ENCODE measurements around the gene MAZ. TPM values are rescaled to one million over a fixed set of nuclear protein-coding genes. Genes with fewer than 3 reads are reported as not detected.
A peak's percentile ranks its signal among the peaks of the same experiment; 100 is the strongest.

The MAZ gene
- total and polyA plus RNA-seq, 2 of the 13 experiments (the other 11 are each of a cell fraction or from before 2014, with no cell fraction given), result 203 to 277 TPM

- TF ChIP-seq, protein P1, sequence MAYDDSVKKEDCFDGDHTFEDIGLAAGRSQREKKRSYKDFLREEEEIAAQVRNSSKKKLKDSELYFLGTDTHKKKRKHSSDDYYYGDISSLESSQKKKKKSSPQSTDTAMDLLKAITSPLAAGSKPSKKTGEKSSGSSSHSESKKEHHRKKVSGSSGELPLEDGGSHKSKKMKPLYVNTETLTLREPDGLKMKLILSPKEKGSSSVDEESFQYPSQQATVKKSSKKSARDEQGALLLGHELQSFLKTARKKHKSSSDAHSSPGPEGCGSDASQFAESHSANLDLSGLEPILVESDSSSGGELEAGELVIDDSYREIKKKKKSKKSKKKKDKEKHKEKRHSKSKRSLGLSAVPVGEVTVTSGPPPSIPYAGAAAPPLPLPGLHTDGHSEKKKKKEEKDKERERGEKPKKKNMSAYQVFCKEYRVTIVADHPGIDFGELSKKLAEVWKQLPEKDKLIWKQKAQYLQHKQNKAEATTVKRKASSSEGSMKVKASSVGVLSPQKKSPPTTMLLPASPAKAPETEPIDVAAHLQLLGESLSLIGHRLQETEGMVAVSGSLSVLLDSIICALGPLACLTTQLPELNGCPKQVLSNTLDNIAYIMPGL (CRISPR knock-in tag; IDR thresholded peaks at IDR 0.05; ENCODE audit: borderline replicate concordance in 1 of 2, low read depth in 1 of 2), result peak; percentile 99 to 100
- TF ChIP-seq POGK (CRISPR knock-in tag; conservative IDR thresholded peaks at IDR 0.05) (peak; percentile 94), ZNF674 (CRISPR knock-in tag; IDR thresholded peaks at IDR 0.05; ENCODE audit: low read depth) (no peak), ZFY (CRISPR knock-in tag; IDR thresholded peaks at IDR 0.05) (peak; percentile 72), ZNF891 (CRISPR knock-in tag; IDR thresholded peaks at IDR 0.05) (peak; percentile 98), YEATS2 (CRISPR knock-in tag; IDR thresholded peaks at IDR 0.05; ENCODE audit: borderline replicate concordance) (peak; percentile 94), ZNF784 (CRISPR knock-in tag; IDR thresholded peaks at IDR 0.05; ENCODE audit: borderline replicate concordance) (peak; percentile 80; the same call in 1 of the 2 replicates), ZNF563 (CRISPR knock-in tag; IDR thresholded peaks at IDR 0.05) (peak; percentile 4; the same call in 1 of the 2 replicates), PRMT3 (CRISPR knock-in tag; IDR thresholded peaks at IDR 0.05; ENCODE audit: borderline replicate concordance, low read depth) (no peak), BCL6 (CRISPR knock-in tag; IDR thresholded peaks at IDR 0.05) (peak; percentile 3; the same call in 1 of the 2 replicates), NBN (conservative IDR thresholded peaks at IDR 0.05) (no peak), ZBTB43 (CRISPR knock-in tag; conservative IDR thresholded peaks at IDR 0.05) (peak; percentile 61), ZFP91 (CRISPR knock-in tag; IDR thresholded peaks at IDR 0.05; ENCODE audit: borderline replicate concordance) (peak; percentile 94), RAD21 (CRISPR knock-in tag; IDR thresholded peaks at IDR 0.05) (peak; percentile 96), ZNF570 (CRISPR knock-in tag; IDR thresholded peaks at IDR 0.05; ENCODE audit: borderline replicate concordance) (no peak; the same call in 1 of the 2 replicates)
- TF ChIP-seq, protein P2, sequence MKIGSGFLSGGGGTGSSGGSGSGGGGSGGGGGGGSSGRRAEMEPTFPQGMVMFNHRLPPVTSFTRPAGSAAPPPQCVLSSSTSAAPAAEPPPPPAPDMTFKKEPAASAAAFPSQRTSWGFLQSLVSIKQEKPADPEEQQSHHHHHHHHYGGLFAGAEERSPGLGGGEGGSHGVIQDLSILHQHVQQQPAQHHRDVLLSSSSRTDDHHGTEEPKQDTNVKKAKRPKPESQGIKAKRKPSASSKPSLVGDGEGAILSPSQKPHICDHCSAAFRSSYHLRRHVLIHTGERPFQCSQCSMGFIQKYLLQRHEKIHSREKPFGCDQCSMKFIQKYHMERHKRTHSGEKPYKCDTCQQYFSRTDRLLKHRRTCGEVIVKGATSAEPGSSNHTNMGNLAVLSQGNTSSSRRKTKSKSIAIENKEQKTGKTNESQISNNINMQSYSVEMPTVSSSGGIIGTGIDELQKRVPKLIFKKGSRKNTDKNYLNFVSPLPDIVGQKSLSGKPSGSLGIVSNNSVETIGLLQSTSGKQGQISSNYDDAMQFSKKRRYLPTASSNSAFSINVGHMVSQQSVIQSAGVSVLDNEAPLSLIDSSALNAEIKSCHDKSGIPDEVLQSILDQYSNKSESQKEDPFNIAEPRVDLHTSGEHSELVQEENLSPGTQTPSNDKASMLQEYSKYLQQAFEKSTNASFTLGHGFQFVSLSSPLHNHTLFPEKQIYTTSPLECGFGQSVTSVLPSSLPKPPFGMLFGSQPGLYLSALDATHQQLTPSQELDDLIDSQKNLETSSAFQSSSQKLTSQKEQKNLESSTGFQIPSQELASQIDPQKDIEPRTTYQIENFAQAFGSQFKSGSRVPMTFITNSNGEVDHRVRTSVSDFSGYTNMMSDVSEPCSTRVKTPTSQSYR (CRISPR knock-in tag; IDR thresholded peaks at IDR 0.05; ENCODE audit: borderline replicate concordance), result no peak; the same call in 1 of the 2 replicates
These were observed 9.7 kb downstream of the MAZ start, which contains the start of gene PAGR1 (continued) for GRCh38 chr16:29815793-29816693.

Measured in HepG2 (cell line).